HG03039 (cell line): ENCODE data around the gene MYLK.
"Not testable (repeated sequence)": the region's sequence is repeated elsewhere in the genome, so short reads cannot be mapped to it uniquely, and the experiment has no call there.

Experiments used
- ATAC-seq: cut with Tn5 transposase; IDR thresholded peaks from one replicate; pipeline ENCODE4 v1.9.1; 2021; ENCODE audit warnings: mild to moderate bottlenecking, moderate library complexity; ENCODE audit not compliant: unreplicated experiment

The MYLK gene

GRCh38 chr3:123632161-123632655, 251.9 kb downstream of the MYLK start:
- ATAC-seq: no peak

DNA sequence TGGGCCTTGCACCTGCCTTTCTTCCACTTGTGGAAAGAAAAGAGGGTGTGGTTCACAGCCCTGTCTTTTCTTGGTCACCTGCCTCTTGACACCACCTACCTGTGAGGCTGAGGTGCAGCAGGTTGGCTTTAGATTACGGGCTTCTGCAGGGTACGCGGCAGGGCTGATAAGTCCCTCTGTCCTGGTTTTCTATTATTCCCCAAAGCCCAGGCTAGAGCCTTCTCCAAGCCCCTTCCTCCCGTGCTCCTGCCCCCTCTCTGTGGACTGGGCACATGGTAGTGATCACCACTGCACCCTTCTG, 254.4 kb downstream of the MYLK start:
- no peak for ATAC-seq

DNA sequence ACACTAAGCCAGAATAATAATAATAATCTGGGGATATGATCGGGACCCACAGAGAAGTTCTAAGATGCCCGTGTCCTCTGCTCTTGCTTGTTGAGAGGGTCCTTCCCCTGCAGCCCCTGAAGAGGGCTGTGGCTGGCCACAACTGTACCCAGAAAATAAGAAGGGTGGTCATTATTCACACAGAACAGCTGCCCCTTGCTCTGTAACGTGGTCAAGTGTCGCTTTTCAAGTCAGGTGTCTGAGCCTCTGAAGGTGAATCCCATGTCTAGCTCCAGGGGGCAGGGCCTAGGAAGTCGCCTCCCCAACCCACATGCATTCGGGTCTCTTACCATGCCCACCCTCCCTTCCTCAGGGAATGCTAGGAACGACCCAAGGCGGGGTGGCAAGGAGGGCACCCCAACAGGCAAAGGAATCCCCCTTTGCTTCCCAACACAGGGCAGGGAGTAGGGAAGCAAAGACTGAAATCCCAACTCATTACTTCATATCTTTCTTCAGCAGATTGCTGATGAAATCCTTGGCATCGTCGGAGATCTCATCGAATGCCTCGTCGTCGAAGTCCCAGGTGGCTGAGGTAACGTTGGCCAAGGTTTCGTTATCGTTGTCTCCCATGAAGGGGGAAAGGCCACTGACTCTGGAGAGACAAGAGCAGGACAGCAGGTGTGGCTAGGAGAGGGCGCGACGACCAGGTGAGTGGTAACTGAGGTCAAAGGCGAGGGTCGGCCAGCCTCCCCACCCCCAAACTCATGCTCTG, 255.0 kb downstream of the MYLK start:
- no peak for ATAC-seq

- no peak for ATAC-seq
Observed at GRCh38 chr3:123627673-123628670, 256.2 kb downstream of the MYLK start.

- no peak for ATAC-seq
Observed at GRCh38 chr3:123626881-123627280, 257.3 kb downstream of the MYLK start.

DNA sequence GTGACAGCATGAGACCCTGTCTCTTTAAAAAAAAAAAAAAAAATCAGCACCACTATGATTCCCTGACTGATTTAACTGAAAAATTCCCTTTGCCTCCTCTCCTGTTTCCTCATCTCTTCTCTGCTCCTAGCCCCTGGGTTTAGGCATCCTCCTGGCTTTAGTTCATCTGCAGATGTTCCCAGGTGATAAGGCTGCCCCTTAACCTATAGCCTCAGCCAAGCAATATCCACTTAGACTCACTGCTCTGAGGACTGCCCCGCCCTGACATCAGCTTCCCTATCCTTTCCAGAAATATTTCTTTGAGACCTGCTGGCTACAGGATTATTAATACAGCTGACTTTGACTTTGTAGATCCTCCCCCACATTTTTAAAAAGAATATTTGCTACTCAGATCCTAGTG, 259.8 kb downstream of the MYLK start:
- no peak for ATAC-seq

- ATAC-seq: no peak
Observed at GRCh38 chr3:123623346-123623880, 260.7 kb downstream of the MYLK start.

DNA sequence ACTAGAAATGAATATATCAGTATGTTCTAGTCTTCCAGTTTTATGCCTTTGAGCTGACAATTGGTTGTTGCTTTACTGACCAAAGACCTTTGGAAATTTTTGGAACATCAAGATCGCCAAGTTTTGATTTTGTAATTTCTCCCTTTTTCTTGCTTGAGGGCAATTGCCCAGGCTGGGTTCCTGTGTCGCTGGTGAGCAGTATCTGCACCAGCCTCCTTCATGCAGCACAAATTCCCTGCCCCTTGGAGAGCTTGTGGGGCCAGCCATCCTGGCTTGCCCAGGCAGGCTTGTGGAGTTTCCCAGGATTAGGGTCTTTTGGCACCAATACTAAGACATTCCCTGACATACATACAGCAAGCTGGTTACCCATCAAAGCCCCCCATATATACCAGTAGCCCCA, 261.4 kb downstream of the MYLK start:
- ATAC-seq: no peak

- ATAC-seq: no peak
Observed at GRCh38 chr3:123621850-123622189, 262.3 kb downstream of the MYLK start.

- ATAC-seq: no peak
Observed at GRCh38 chr3:123621186-123621849, 262.8 kb downstream of the MYLK start.

- ATAC-seq: no peak
Observed at GRCh38 chr3:123620343-123620742, 263.8 kb downstream of the MYLK start.

DNA sequence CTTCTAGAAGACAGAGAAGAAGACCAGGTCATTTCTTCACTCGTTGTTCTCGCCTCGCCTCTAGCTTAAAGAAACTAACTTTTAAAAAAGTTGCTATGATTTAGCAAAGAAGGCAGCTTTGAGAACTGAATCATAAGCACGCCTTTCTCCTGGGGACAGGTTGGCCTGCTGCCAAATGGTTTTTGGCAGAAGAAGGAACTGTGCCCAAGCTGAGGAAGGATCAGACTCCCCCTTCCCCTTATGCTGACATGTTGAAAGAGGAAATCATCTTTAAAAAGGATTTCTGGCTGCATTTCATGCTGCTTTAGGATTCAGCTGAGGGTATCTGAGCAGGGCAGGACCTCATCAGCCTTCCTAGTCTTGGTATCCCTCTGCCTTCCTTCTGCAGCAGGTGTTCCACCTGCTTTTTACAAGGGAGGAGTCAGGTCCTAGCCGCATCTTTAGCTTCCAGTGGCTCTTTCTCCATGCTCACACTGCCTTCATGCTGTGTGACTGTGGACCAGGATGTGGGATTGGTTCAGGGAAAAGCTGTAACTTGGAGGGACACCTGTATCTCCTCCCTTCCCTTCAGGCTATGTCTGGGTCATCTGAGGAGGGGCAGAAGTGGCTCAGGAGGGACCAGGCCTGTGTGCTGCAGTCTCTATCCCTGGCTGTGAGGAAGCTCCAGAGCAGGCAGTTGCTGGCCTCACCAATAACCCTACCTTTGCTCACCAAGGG, 265.2 kb downstream of the MYLK start:
- ATAC-seq: no peak

DNA sequence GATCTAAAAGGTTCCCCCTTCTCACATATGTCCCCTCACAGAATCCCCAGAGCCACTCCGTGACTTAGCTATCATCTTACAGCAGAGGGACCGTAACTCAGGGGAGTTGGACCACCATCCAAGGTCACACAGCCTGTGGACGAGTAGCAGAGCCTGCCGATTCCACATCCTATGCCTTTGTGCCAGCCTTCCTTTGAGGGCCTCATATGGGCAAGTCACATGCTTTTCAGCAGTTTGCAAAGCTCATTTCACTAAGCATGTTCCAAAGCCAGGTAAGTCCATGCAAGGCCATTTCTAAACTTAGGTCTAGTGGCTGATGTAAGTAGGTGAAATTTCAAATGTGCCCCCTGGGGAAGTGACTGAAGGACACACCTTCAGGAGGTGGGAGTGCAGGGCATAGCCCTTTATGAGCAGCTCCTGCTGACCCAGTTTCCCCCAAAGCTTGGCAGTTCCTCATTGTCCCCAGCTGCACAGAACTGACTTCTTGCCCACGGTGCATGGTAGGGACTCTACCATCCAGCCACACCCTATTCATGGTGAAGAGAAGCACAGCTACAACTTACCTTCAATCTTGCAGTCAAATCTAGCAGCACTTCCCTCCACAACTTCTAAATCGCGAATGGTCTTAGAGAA, 265.9 kb downstream of the MYLK start:
- ATAC-seq: no peak

- no peak for ATAC-seq
Observed at GRCh38 chr3:123616593-123616992, 267.5 kb downstream of the MYLK start.

- ATAC-seq: no peak
Observed at GRCh38 chr3:123613543-123613942, 270.6 kb downstream of the MYLK start.

- not testable (repeated sequence) for ATAC-seq
Observed at GRCh38 chr3:123611674-123612073, 272.5 kb downstream of the MYLK start.

DNA sequence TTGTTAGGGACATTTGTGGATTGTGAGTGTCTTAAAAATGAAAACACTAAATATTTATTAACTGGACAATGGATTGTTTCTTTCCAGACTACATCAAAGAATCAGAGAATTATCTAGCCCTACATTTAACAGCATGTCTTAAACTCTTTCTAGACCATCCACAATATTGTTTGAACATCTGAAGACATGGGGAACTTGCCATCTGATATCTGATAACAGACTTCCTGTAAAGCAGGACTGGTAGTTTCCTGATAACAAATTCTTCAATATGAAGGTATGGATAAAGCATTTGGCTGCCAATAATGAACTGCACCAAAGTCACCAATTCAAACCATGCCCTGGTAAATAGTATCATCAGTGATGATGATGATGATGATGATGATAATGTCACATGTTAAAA, 273.1 kb downstream of the MYLK start:
- no peak for ATAC-seq

DNA sequence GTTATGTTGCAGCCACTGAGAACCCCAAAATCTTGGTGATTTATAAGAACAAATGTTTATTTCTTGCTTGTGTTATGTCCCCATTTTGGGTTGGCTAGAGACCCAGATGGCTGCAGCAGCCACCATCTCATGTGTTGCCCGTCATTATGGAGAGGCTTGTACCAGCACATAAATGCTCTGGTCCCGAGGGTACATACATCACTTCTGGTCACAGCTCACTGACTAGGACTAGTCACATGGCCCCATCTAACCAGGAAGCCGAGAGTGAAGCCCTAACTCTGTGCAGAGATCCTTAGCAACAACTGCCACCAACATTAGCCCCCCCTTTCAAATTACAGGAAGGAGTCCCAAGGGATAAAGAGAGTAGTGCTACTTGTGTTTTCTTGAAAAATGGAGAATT, 273.8 kb downstream of the MYLK start:
- no peak for ATAC-seq

DNA sequence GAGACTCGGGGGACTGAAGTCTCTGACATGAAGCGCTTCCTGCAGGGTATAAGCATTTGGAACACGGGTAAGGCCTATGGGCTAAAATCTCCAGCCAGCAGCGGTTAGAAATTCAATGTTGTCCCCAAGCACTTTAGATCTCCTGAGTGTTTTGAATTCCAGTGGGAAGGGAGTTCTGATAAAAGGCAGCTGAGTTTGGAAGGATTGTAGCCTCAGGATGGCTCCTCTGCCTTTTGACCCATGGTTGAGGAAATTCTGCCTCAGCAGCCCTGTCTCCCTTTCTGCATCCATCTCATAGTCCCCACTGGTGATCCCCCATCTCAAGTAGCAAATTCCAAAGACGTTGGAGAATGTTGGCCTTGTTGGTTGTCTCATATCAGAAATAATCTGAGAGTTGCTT, 275.1 kb downstream of the MYLK start:
- ATAC-seq: no peak

DNA sequence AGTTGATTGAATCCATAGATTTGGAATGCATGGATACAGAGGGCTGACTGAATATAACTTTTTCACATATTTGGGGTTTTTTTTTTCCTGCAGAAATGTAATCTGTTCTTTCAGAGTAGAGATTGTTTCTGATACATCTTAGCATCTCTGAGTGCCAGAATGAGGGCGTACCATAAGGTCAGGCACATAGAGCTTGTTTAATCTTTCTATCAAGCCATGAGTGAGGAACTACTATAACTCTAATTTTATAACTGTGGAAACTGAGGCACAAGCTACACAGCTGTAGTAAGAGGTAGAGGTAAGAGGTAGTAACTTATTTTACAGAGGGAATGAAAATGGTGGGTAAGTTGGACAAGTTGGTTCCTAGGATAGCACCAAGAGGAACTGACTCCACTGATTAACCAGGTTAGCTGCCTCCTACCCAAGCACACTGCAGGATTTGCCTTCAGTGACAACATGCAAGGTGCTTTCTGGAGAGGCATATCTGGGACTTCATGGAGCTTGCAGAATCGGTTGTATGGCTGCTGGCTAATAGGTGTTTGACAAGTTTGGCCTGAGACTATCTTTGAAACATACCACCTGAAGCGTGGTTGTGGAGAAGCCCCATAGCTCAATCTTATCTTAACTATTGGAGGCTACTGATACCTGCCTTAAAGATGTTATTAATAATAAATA, 275.7 kb downstream of the MYLK start:
- ATAC-seq: no peak
